ENCODE measurements around the gene SCAPER. TPM values are rescaled to one million over a fixed set of nuclear protein-coding genes. Genes with fewer than 3 reads are reported as not detected.

Gene SCAPER
- total RNA-seq, 2 experiments from 2014 or later = 10.4 to 22.3 TPM

DNA sequence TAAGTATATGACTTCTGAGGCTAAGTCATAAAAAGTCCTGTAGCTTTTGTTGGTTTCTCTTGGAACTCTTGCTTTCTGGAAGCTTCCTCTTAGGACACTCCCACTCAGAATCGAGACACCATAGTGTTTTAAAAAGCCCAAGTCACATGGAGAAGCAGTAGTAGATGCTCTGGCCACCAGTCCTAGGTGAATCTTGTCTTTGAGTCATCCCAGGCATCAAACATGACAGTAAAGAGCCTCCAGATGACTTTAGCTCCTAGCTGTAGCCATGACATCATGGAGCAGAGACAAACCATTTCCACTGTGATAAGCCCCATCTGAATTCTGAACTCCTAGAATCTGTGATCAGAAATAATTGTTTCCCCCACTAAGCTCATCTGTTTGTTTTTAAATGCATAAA is 526.4 kb downstream of the SCAPER start:
- intact Hi-C loops (cut with micrococcal nuclease; ENCODE audit: unreplicated experiment) = no loop called here
- Histone ChIP-seq H3K4me3 (ENCODE audit: low read depth, low read length, poor library complexity, severe bottlenecking) (no peak overlapping the region), H3K36me3 (ENCODE audit: insufficient read depth, low read length) (no peaks in the 10 kb centered on the region), H3K79me2 (ENCODE audit: insufficient read depth, low read depth, low read length) (no peaks in the 10 kb centered on the region), H4K20me1 (ENCODE audit: insufficient read depth, low read length) (no peaks in the 10 kb centered on the region), H3K4me1 (ENCODE audit: insufficient read depth, low read length, poor library complexity, severe bottlenecking) (no peaks in the 10 kb centered on the region), H2AFZ (ENCODE audit: low read length) (no peak overlapping the region), H3K27ac (ENCODE audit: low read depth, low read length, poor library complexity, severe bottlenecking) (no peak overlapping the region), H3K4me2 (ENCODE audit: low read length) (no peak overlapping the region), H3K9me3 (ENCODE audit: low read length) (no peaks in the 10 kb centered on the region), H3K9me2 (ENCODE audit: insufficient read depth, low read length) (no peaks in the 10 kb centered on the region)
- TF ChIP-seq, protein P1, sequence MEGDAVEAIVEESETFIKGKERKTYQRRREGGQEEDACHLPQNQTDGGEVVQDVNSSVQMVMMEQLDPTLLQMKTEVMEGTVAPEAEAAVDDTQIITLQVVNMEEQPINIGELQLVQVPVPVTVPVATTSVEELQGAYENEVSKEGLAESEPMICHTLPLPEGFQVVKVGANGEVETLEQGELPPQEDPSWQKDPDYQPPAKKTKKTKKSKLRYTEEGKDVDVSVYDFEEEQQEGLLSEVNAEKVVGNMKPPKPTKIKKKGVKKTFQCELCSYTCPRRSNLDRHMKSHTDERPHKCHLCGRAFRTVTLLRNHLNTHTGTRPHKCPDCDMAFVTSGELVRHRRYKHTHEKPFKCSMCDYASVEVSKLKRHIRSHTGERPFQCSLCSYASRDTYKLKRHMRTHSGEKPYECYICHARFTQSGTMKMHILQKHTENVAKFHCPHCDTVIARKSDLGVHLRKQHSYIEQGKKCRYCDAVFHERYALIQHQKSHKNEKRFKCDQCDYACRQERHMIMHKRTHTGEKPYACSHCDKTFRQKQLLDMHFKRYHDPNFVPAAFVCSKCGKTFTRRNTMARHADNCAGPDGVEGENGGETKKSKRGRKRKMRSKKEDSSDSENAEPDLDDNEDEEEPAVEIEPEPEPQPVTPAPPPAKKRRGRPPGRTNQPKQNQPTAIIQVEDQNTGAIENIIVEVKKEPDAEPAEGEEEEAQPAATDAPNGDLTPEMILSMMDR (conservative IDR thresholded peaks at IDR 0.05; ENCODE audit: low read length) = no peak
- no peak for TF ChIP-seq EZH2phosphoT487 (IDR thresholded peaks at IDR 0.05; ENCODE audit: borderline replicate concordance, low read depth, low read length)
- no peak for DNase-seq (ENCODE audit: low spot score)
- POLR2A ChIA-PET = no interaction called here
- BruUV-seq (replicated peaks) = no TSS peak
- CTCF ChIA-PET (ENCODE audit: unreplicated experiment) = interaction anchor here (0.6 kb wide), 1 partner anchor 527 kb away, joined by 3 read pairs; no protein-coding TSS in a partner anchor

DNA sequence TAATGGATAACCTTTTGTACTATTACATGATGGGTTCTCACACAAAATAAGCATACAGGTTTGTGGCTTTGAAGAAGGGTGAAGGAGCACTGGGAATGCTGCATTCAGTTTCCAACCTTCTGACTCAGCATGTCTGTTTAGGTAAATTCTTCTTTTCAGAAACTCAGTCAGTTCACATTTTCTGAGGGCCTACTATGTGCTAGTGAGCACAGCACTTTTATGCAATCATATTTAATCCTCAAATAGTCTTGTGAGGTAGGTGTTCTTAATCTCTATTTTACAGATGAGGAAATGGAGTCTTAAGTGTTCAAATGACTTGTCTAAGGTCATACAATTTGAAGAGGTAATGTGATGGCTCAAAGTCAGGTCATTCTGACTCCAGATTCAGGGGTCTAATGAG is 527.4 kb downstream of the SCAPER start:
- no peak for DNase-seq (ENCODE audit: low spot score)
- ChIA-PET CTCF (ENCODE audit: unreplicated experiment) (no interaction called here), POLR2A (no interaction called here)
- Histone ChIP-seq H3K79me2 (ENCODE audit: insufficient read depth, low read depth, low read length) (no peaks in the 10 kb centered on the region), H3K9me2 (ENCODE audit: insufficient read depth, low read length) (no peaks in the 10 kb centered on the region), H3K4me3 (ENCODE audit: low read depth, low read length, poor library complexity, severe bottlenecking) (no peak overlapping the region), H3K36me3 (ENCODE audit: insufficient read depth, low read length) (no peaks in the 10 kb centered on the region), H3K27ac (ENCODE audit: low read depth, low read length, poor library complexity, severe bottlenecking) (no peak overlapping the region), H2AFZ (ENCODE audit: low read length) (no peak overlapping the region), H4K20me1 (ENCODE audit: insufficient read depth, low read length) (no peaks in the 10 kb centered on the region), H3K4me2 (ENCODE audit: low read length) (no peak overlapping the region), H3K4me1 (ENCODE audit: insufficient read depth, low read length, poor library complexity, severe bottlenecking) (no peaks in the 10 kb centered on the region), H3K9me3 (ENCODE audit: low read length) (no peaks in the 10 kb centered on the region)
- no peak for TF ChIP-seq EZH2phosphoT487 (IDR thresholded peaks at IDR 0.05; ENCODE audit: borderline replicate concordance, low read depth, low read length)
- TF ChIP-seq, protein P1 (conservative IDR thresholded peaks at IDR 0.05; ENCODE audit: low read length) = no peak
- intact Hi-C loops (cut with micrococcal nuclease; ENCODE audit: unreplicated experiment) = no loop called here
- BruUV-seq (replicated peaks) = no TSS peak

DNA sequence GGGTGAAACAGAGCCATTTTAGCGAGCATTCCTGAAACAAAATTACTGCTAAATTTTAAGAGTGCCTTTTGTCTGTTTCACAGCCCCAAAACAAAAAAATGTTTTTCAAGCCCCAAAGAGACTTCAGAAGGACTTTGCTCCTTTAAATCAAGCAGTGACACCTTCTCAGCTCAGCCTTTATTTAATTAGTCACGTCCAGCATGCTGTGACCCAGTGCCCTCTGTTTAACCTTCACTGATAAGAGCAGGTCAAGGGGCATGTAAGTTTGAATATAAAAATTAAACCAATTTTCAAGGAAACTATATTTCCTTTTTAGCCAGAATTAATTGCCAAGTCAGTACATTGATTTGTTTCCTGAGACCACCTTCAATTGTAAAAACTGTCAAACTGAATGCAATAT is 527.9 kb downstream of the SCAPER start:
- H3K36me3 ChIP-seq (ENCODE audit: insufficient read depth, low read length) = no peaks in the 10 kb centered on the region
- no peaks in the 10 kb centered on the region for H4K20me1 ChIP-seq (ENCODE audit: insufficient read depth, low read length)
- H3K9me2 ChIP-seq (ENCODE audit: insufficient read depth, low read length) = no peaks in the 10 kb centered on the region
- no peak overlapping the region for H3K4me2 ChIP-seq (ENCODE audit: low read length)
- no peaks in the 10 kb centered on the region for H3K4me1 ChIP-seq (ENCODE audit: insufficient read depth, low read length, poor library complexity, severe bottlenecking)
- ChIA-PET CTCF (ENCODE audit: unreplicated experiment) (no interaction called here), POLR2A (no interaction called here)
- intact Hi-C loops (cut with micrococcal nuclease; ENCODE audit: unreplicated experiment) = no loop called here
- H3K9me3 ChIP-seq (ENCODE audit: low read length) = no peaks in the 10 kb centered on the region
- no peak for DNase-seq (ENCODE audit: low spot score)
- TF ChIP-seq, protein P1 (conservative IDR thresholded peaks at IDR 0.05; ENCODE audit: low read length) = no peak
- TF ChIP-seq EZH2phosphoT487 (IDR thresholded peaks at IDR 0.05; ENCODE audit: borderline replicate concordance, low read depth, low read length) = no peak
- H3K79me2 ChIP-seq (ENCODE audit: insufficient read depth, low read depth, low read length) = no peaks in the 10 kb centered on the region
- BruUV-seq (replicated peaks) = no TSS peak
- H2AFZ ChIP-seq (ENCODE audit: low read length) = no peak overlapping the region
- no peak overlapping the region for H3K27ac ChIP-seq (ENCODE audit: low read depth, low read length, poor library complexity, severe bottlenecking)
- H3K4me3 ChIP-seq (ENCODE audit: low read depth, low read length, poor library complexity, severe bottlenecking) = no peak overlapping the region

Data from OCI-LY7 (cell line).